Thyroid gland (tissue), 4 donors: ENCODE results near the gene CFAP46.

ENCODE experiments used
- POLR2A ChIP-seq, 2 donors: fragments of 450-650 bp; IDR thresholded peaks; one replicate each; pipeline ENCODE4 v1.6.1; 2017; ENCODE audit warnings: antibody characterized with exemption in 2 of 2, mild to moderate bottlenecking in 2 of 2, moderate library complexity in 1 of 2
- TF ChIP-seq, protein P1 (sequence below), 6 experiments: fragments of 200-600 bp in 3 of 6; fragments of 450-650 bp in 3 of 6; sonication (generic) in 3 of 6; IDR thresholded peaks; one replicate each; pipeline ENCODE4 v1.5.1; 2016 to 2019; ENCODE audit warnings: antibody characterized with exemption in 6 of 6, mild to moderate bottlenecking in 2 of 6, inconsistent platforms in 1 of 6, moderate library complexity in 1 of 6

GRCh38 chr10:132808383-132809231, 133.8 kb downstream of the CFAP46 start:
- TF ChIP-seq, protein P1, sequence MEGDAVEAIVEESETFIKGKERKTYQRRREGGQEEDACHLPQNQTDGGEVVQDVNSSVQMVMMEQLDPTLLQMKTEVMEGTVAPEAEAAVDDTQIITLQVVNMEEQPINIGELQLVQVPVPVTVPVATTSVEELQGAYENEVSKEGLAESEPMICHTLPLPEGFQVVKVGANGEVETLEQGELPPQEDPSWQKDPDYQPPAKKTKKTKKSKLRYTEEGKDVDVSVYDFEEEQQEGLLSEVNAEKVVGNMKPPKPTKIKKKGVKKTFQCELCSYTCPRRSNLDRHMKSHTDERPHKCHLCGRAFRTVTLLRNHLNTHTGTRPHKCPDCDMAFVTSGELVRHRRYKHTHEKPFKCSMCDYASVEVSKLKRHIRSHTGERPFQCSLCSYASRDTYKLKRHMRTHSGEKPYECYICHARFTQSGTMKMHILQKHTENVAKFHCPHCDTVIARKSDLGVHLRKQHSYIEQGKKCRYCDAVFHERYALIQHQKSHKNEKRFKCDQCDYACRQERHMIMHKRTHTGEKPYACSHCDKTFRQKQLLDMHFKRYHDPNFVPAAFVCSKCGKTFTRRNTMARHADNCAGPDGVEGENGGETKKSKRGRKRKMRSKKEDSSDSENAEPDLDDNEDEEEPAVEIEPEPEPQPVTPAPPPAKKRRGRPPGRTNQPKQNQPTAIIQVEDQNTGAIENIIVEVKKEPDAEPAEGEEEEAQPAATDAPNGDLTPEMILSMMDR (IDR thresholded peaks at IDR 0.05) = no peak
- TF ChIP-seq POLR2A (IDR thresholded peaks at IDR 0.05) = no peak
